ENCODE data around the gene PAIP2.
"Not testable (repeated sequence)": the region's sequence is repeated elsewhere in the genome, so short reads cannot be mapped to it uniquely, and the experiment has no call there.

PAIP2 gene

GRCh38 chr5:139341689-139342422 is at the start of gene PAIP2:
PAIP2 (plus strand) TSS chr5:139341854; CDS start chr5:139363785, 21,931 bp downstream.
- DNase-seq = peak; percentile 87

DNA sequence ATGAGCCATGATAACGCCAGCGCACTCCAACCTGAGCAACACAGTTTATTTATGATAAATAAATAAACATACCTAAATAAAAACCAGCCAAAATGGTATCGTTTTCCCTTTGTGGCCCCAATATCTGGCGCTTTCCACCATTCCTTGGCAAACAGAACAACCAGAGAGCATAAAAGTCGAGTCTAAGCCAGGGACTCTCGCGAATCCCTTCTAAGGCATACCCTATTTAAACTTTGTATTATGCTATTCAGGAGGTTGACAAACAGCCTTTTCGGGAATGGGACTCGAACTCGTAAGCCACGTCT is 48.5 kb upstream of the PAIP2 start:
- DNase-seq = no peak

DNA sequence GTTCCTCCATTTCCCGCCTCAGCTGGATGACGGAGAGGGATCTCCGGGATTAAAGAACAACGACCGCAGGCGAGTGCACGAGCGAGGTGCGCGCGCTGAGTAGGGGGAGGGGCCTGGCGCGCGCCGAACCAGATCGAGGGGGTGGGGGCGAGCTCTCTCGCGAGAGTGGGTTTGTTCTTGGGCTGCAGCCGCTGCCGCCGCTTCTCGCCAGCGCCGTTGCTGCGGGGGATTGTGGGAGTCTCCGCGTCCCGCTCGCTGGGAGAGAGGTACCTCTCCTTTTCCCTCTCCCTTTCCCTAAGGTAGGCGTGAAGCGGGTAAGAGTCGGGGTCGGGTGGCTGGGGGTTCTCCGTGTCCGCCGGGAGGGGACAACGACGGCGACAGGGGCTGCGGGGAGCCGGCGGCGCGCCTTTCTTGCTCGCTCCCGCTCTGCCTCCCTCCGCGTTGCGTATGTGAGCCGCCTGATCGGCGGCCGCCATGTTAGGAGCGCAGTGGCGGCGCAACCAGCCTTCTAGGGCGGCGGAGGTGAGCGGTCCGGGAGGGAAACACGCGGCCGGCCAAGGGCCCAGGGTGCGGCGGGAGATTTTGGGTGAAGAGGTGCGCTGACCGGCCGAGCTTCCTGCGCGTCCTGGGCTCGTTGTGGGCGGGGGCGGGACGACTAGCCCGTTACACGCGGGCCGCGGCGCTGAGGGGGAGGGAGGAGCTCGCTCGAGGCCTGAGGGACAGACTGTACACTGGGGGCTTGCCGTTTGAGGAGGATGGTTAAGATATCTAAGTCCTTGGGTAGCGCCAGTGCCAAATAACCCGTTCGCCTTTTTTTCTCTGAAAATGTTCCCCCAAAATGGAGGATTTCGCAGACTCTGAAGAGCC is 47.9 kb upstream of the PAIP2 start, which contains the start of gene MATR3:
MATR3 (plus strand) TSS at position 234 of the 867 bp plus-strand sequence. CDS start 13,676 bp downstream, outside the sequence.
- peak; percentile 82 for DNase-seq

DNA sequence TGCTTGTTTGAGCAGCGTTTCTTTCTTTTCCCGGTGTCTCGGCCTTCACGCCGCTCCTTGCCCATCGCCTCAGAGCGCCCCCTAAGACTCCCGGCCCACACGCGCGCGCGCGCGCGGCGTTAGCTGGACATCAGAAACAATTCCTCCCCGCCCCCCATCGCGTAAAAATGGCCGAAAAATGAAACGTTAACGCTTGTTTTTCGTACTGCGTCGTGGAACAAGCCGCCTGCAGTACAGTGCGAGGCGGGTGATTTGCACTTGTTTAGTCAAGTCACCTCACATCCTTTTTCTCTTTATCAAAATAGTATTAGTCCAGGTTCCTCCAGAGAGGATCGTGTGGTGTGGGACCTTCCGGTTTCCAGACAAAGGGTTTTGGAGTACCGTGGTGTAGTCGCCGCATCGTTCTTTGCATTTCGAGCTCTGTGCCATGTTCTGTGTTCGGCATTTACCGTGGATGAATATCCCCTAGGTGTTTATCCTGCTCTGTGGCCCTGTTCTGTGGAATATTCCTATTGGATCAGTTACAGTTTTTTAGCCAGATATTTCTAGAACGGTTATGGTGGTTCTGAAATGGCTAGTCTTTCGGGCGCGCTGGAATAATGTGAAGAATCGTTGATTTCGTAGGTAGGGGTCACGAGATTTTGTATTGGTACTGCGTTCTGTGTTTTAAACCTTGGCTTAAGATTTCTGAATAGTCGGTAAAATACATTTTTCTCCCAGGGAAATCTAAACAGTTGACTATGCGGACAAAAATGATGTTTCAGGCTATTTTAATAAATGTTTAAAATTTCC is 47.1 kb upstream of the PAIP2 start:
- DNase-seq = peak; percentile 18

- DNase-seq = no peak
Measured at GRCh38 chr5:139295346-139296057, 46.2 kb upstream of the PAIP2 start.

DNA sequence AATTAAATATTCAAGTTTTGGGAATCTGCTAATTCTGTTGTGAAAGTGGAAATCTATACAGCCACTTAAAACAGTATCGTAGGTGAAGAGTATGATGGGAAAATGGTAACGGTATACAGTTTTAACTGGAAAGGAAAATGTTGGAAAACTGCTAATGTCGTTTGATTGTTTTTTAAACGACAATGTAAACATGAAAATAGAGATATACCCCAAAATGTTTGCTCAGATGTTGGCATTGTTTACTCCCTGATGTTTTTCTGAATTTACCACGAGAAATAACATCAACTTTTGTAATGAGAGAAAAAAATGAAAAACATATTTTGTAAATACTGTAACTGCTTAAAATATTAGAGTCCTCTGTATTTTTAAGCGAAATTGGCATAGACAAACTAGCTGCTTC is 45.5 kb upstream of the PAIP2 start:
- DNase-seq = no peak

GRCh38 chr5:139296862-139297326 is 44.8 kb upstream of the PAIP2 start:
- DNase-seq = no peak

DNA sequence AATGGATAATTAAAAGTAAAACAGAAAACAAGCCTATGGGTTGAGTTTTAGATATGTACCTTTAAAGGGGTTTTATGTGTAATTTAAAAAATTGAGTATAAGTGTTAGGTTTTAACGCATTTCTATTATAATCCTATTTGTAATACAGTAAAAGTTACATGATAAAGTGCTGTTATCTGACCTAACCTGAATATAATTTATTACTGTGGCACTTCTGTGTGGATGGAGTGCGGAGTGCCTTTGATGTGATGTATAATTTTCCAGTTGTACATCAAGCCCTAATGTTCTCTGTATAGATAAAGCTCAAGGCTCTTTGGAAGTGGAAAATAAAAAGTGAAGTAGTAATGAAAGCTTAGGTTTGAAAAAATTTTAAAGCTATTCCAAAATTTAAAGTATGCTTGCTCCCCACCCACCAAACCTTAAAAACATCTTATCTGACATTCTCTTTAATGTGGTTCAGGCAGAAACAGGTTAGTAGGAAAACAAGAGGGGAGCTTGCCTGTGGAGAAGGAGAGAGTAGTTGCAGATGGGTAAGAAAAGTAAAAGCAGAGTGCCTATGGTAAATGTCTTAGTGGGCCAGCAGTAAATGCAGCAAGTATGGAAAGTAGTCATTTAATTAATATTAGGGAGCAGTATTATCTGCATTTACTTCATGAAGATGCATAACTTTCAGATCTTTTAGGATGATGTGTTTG is 44.1 kb upstream of the PAIP2 start:
- no peak for DNase-seq

DNA sequence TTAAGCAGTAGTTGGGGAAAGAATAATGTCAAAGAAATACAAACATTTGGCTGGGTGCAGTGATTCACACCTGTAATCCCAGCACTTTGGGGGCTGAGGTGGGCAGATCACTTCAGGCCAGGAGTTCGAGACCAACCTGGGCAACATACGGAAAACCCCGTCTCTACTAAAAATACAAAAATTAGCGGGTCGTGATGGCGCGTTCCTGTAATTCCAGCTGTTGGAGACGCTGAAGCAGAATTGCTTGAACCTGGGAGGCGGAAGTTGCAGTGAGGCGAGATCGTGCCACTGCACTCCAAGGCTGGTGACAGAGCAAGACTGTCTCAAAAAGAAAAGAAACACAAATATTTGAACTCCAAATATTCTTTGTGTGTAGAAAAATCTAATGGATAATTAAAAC is 43.4 kb upstream of the PAIP2 start:
- DNase-seq = no peak

DNA sequence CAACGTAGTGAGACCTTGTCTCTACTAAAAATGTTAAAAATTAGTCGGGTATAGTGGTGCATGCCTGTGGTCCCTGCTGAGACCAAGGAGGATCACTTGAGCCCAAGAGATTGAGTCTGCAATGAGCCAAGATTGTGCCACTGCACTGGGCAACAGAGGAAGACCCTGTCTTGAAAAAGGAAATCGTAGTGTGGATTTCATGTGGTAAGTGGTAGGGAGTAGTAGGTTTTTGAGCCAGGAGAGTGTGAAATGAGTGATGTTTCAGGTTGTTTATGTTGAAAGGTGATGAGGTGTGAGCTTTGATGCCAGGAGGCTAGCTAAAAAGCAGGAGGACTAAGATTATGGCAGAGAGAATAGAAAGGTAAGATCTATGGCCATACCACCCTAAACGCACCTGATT is 42.2 kb upstream of the PAIP2 start:
- no peak for DNase-seq

GRCh38 chr5:139301808-139302499 is 39.7 kb upstream of the PAIP2 start:
- no peak for DNase-seq

DNA sequence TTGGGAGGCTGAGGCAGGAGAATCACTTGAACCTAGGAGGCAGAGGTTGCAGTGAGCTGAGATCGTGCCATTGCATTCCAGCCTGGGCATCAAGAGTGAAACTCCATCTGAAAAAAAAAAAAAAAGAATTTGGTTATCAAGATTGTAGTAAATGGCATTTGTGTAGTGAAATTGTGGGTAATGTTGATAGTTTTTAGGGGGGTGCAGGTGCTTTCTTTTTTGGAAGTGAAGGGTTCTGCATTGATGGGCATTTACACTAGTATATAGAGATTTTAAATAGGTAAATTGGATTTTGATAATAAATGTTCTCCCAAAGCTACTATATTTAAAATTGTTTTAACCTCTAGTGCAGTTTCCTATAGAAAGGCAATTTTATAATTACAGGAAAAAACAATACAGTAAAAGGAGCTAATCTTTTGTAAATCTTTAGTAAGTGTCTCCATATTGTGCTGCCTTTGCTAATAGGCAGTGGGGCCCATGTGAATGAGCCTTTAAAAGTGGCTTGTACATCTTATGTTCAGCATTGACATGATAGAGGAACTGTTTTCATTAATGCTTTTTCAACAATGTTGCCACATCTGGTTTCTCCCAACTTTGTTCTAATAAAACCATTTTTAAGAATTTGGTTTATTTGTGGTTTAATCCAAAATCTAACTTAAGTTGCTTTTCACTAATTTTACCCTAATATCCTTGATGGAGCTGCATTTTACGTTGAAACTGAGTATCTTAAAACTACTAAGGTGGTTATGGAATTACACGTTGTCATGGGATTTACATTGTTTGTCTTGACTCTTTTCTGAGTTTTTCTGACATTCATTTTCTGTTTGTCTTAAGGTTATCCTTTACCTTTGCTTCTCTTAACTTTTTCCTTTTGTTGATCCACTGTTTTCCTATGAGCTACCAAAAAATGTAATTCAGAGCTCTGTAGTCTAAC is 37.0 kb upstream of the PAIP2 start:
- no peak for DNase-seq

DNA sequence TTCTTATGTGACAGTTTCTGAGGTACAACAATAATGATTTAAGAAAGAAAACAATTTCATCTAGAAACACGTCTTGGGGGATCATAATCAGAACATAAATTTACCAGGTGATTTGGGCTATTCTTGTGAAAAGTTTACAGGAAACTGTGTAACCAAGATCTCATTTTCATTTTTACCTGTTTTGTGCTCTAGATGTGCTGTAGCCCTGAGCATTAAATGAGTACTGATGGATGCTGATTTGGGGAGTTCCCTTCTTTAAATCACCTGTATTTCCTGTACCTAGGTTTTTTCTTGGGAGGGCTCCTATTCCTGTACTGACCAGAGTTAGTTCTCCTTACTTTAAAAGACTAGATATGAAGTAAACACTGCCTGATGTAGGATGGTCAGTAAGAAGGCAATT is 35.5 kb upstream of the PAIP2 start:
- DNase-seq = no peak

DNA sequence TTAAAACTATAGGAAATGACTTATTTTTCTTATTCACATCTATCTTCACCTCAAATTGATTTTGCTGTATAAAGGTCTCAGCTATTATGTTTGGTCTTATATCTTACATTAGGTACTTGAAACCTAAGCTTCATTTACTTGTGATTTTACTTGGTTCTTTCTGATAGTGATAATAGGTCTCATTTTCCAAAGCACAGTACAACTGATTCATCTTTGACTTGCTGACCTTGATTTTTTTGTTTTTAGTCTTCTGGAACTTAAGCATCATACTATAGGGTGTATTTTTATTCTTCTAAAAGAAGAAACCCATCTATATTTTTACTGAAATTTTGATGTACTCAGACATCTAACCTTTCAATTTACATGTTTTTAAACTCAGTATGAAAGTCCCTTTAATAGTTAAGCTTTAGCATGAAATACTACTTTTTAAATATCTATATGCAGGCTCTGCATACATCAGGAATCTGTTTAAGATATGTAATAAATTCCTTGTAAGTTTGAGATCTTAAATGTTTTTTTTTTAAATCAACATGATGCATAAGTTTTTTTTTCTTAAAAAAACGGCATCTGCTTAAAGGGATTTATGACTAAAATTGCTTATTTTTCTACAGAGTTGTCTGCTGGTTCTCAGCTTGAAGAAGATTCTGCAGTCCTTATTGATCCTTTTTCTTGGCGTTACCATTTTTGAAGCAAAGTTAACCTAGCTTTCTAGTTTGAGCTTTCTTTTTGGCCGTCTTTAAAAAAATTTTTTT is 34.9 kb upstream of the PAIP2 start:
- DNase-seq = no peak

GRCh38 chr5:139308797-139309196 is 32.9 kb upstream of the PAIP2 start:
- no peak for DNase-seq

DNA sequence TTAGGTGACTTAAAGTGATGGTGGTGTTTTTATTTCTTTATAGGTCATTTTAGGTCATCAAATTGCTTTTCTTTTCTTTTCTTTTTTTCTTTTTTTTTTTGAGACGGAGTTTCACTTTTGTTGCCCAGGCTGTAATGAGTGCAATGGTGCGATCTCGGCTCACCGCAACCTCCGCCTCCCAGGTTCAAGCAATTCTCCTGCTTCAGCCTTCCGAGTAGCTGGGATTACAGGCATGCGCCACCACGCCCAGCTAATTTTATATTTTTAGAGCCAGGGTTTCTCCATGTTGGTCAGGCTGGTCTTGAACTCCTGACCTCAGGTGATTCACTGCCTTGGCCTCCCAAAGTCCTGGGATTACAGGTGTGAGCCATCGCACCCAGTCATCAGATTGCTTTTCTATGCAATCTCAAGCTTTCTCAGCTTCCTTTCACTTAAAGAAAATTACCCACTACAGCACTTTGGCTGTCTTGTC is 30.9 kb upstream of the PAIP2 start:
- not testable (repeated sequence) for DNase-seq

GRCh38 chr5:139312075-139312474 is 29.6 kb upstream of the PAIP2 start:
- peak; percentile 46 for DNase-seq

DNA sequence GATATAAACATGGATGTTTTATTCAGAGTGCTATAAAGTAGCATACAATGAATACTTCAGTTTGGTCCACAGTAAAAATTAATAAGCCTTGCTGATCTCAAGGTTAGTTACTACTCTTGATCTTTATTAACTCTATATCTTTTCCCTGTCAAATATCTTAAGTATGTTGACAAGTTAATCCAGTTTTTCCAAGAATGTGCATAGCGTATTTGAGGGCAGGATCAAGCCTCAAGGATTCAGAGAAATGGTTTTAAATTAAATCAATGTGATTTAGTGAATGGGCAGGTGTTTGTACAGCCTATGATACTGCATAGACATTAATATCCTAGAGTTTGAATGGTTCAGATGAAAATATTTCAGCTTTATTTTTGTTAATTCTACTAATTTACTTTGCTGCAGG is 27.4 kb upstream of the PAIP2 start:
- DNase-seq = no peak

- no peak for DNase-seq
Measured at GRCh38 chr5:139315056-139315615, 26.5 kb upstream of the PAIP2 start.

All from NCI-H2171 (cell line).